GM23248 (cell line): ENCODE measurements around the gene KCNS3. TPM values are rescaled to one million over a fixed set of nuclear protein-coding genes. Genes with fewer than 3 reads are reported as not detected.

Experiments used
- DNase-seq: peaks from one replicate; pipeline ENCODE4 v3.0.0-alpha.2; 2015
- H2AFZ ChIP-seq: fragments of 200-600 bp; sonication (generic); 2 replicates; pipeline ENCODE4 v1.6.1; 2016; ENCODE audit warnings: antibody characterized with exemption
- H3F3A ChIP-seq: fragments of 200-600 bp; sonication (generic); 2 replicates; pipeline ENCODE4 v1.6.1; 2016; ENCODE audit warnings: mild to moderate bottlenecking, antibody characterized with exemption, mixed run types; ENCODE audit not compliant: insufficient read depth
- H3K27ac ChIP-seq: fragments of 200-600 bp; sonication (generic); 2 replicates; pipeline ENCODE4 v1.5.1; 2016; ENCODE audit warnings: mild to moderate bottlenecking
- H3K27me3 ChIP-seq: fragments of 200-600 bp; sonication (generic); replicated peaks from 2 replicates; pipeline ENCODE4 v1.6.1; 2016; ENCODE audit warnings: mild to moderate bottlenecking; ENCODE audit not compliant: insufficient read depth
- H3K36me3 ChIP-seq: fragments of 200-600 bp; sonication (generic); 2 replicates; pipeline ENCODE4 v1.6.1; 2016; ENCODE audit warnings: low read depth, mild to moderate bottlenecking
- H3K4me1 ChIP-seq: fragments of 200-600 bp; sonication (generic); 2 replicates; pipeline ENCODE4 v1.6.1; 2016; ENCODE audit warnings: mild to moderate bottlenecking; ENCODE audit not compliant: insufficient read depth
- H3K4me2 ChIP-seq: fragments of 200-600 bp; sonication (generic); one replicate; pipeline ENCODE4 v1.6.1; 2016; ENCODE audit warnings: mild to moderate bottlenecking; ENCODE audit not compliant: unreplicated experiment
- H3K4me3 ChIP-seq: fragments of 200-600 bp; sonication (generic); 2 replicates; pipeline ENCODE4 v1.5.1; 2016; ENCODE audit warnings: mild to moderate bottlenecking
- H3K79me2 ChIP-seq: fragments of 200-600 bp; sonication (generic); 2 replicates; pipeline ENCODE4 v1.6.1; 2016; ENCODE audit warnings: mild to moderate bottlenecking; ENCODE audit not compliant: insufficient read depth
- H3K9ac ChIP-seq: fragments of 200-600 bp; sonication (generic); 2 replicates; pipeline ENCODE4 v1.6.1; 2016; ENCODE audit warnings: mild to moderate bottlenecking
- H3K9me2 ChIP-seq: fragments of 200-600 bp; sonication (generic); 2 replicates; pipeline ENCODE4 v1.6.1; 2016; ENCODE audit warnings: mixed run types, mild to moderate bottlenecking, moderate library complexity; ENCODE audit not compliant: insufficient read depth
- H3K9me3 ChIP-seq: fragments of 200-600 bp; sonication (generic); one replicate; pipeline ENCODE4 v1.6.1; 2017; ENCODE audit warnings: low read depth
- H4K20me1 ChIP-seq: fragments of 200-600 bp; sonication (generic); 2 replicates; pipeline ENCODE4 v1.6.0; 2016; ENCODE audit not compliant: insufficient read depth
- EZH2 ChIP-seq: fragments of 200-600 bp; sonication (generic); IDR thresholded peaks from 2 replicates; pipeline ENCODE4 v1.6.1; 2018; ENCODE audit warnings: antibody characterized with exemption, mild to moderate bottlenecking; ENCODE audit not compliant: insufficient read depth, poor library complexity, severe bottlenecking
- EZH2phosphoT487 ChIP-seq: fragments of 200-600 bp; sonication (generic); IDR thresholded peaks from 2 replicates; pipeline ENCODE4 v1.6.1; 2018; ENCODE audit warnings: antibody characterized with exemption, moderate library complexity, mild to moderate bottlenecking, low read depth; ENCODE audit not compliant: insufficient read depth
- WGBS, 2 experiments: methylation state at CpG; one replicate each; pipeline ENCODE4 v1.1.6; 2015 to 2017; ENCODE audit warnings: low lambda C conversion rate in 2 of 2, low coverage in 1 of 2; ENCODE audit errors: missing lambda C conversion rate in 2 of 2; 5-methylcytosine and 5-hydroxymethylcytosine counted together
- in situ Hi-C: fragments of 300-500 bp; cut with MboI; formaldehyde crosslinking; loops from 2 replicates; pipeline ENCODE4 v1.15.0; 2020
- polyA plus RNA-seq: library from polyadenylated mRNA; unstranded; fragments of >200 nt; fragmentation: Nextera tagmentation; extraction: Ambion mirVana; gene quantifications from 2 replicates; pipeline ENCODE4 v1.2.1, GENCODE V29; 2016
- total RNA-seq: library from RNA; depleted of rRNA; stranded (reverse); fragments of >200 nt; shearing (Covaris generic); gene quantifications from 2 replicates; pipeline ENCODE4 v1.2.3, GENCODE V29; 2014

The KCNS3 gene
- total and polyA plus RNA-seq, 2 experiments from 2014 or later = 2.5 to 2.7 TPM

DNA sequence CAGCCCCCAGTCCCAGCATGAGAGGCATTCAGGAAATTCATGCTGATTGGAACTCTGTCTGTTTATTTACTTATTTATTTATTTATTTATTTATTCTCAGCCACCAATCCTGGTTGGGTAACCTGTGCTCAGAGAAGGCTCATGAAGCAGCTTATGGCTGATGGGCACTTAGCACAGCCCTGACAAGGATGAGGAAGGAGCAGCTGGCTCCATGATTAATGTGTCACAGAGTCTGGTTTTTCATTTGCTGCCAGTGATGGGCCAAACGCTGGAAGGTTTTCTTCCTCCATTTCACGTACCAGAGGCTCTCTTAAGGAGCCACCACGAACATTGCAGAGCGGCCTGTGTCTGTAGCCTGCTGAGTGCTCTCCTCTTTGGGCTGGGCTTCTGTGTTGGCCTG, 28.3 kb upstream of the KCNS3 start:
- H3K27me3 ChIP-seq = peaks cover 14% of the 10 kb centered on the region; the same call in 1 of the 2 replicates
- no peaks in the 10 kb centered on the region for H3K79me2 ChIP-seq
- WGBS, 2 experiments = 91 to 92% methylated on average over 4 of the region's 4 CpGs
- H3K9me3 ChIP-seq = no peaks in the 10 kb centered on the region
- H3K27ac ChIP-seq = no peak overlapping the region
- no peak for DNase-seq
- no peaks in the 10 kb centered on the region for H4K20me1 ChIP-seq
- no peaks in the 10 kb centered on the region for H3K36me3 ChIP-seq
- no peak overlapping the region for H2AFZ ChIP-seq
- H3F3A ChIP-seq = no peaks in the 10 kb centered on the region
- no peaks in the 10 kb centered on the region for H3K4me1 ChIP-seq
- H3K4me2 ChIP-seq = no peak overlapping the region
- in situ Hi-C loops = loop anchor here (10.0 kb wide), 1 partner anchor 305 kb away; no protein-coding TSS in a partner anchor
- H3K4me3 ChIP-seq = no peak overlapping the region
- H3K9me2 ChIP-seq = no peaks in the 10 kb centered on the region
- TF ChIP-seq EZH2phosphoT487 (no peak), EZH2 (no peak)
- H3K9ac ChIP-seq = no peak overlapping the region

GRCh38 chr2:17851731-17852585, 26.5 kb upstream of the KCNS3 start:
- WGBS, 2 experiments = 21 to 24% methylated on average over 9 of the region's 9 CpGs
- Histone ChIP-seq H3K4me3 (no peak overlapping the region), H3K4me1 (no peaks in the 10 kb centered on the region), H2AFZ (no peak overlapping the region), H3K9ac (no peak overlapping the region), H3K79me2 (no peaks in the 10 kb centered on the region), H3K27ac (no peak overlapping the region), H3K9me2 (no peaks in the 10 kb centered on the region), H3F3A (no peaks in the 10 kb centered on the region), H3K9me3 (no peaks in the 10 kb centered on the region), H3K4me2 (no peak overlapping the region), H3K27me3 (peaks cover 10% of the 10 kb centered on the region; the same call in 1 of the 2 replicates), H4K20me1 (no peaks in the 10 kb centered on the region), H3K36me3 (no peaks in the 10 kb centered on the region)
- peak; percentile 87 for DNase-seq
- in situ Hi-C loops = loop anchor here (10.0 kb wide), 1 partner anchor 303 kb away; no protein-coding TSS in a partner anchor
- TF ChIP-seq EZH2phosphoT487 (no peak), EZH2 (no peak)

DNA sequence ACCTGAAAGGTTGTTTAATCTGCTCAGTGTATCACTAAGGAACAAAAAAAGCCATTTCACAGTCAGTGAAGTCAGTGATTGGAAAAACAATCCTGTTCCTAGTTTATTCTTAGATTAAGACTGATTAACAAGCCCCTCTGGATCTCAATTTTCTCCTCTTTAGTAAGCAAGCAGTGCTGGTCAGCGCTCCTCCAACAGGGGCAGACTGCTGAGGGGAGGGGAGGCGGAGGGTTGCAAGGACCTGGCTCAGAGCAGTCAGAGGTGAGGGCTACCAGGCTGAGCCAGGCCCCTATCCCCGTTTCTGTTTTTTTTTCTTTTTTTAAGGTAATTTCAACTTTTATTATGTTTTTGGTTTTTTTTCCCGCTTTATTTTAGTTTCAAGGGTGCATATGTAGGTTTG, 24.7 kb upstream of the KCNS3 start:
- H3K9me2 ChIP-seq = no peaks in the 10 kb centered on the region
- no peaks in the 10 kb centered on the region for H3K36me3 ChIP-seq
- peaks cover 21% of the 10 kb centered on the region; the same call in 1 of the 2 replicates for H3K27me3 ChIP-seq
- TF ChIP-seq EZH2phosphoT487 (no peak), EZH2 (no peak)
- no peaks in the 10 kb centered on the region for H3K79me2 ChIP-seq
- H3K9ac ChIP-seq = no peak overlapping the region
- DNase-seq = no peak
- in situ Hi-C loops = loop anchor here (10.0 kb wide), 1 partner anchor 301 kb away; no protein-coding TSS in a partner anchor
- H3K27ac ChIP-seq = no peak overlapping the region
- whole genome bisulfite sequencing, 2 experiments = 59 to 63% methylated on average over 4 of the region's 4 CpGs
- no peaks in the 10 kb centered on the region for H4K20me1 ChIP-seq
- H3K4me1 ChIP-seq = no peaks in the 10 kb centered on the region
- no peaks in the 10 kb centered on the region for H3K9me3 ChIP-seq
- H3K4me3 ChIP-seq = no peak overlapping the region
- no peaks in the 10 kb centered on the region for H3F3A ChIP-seq
- H2AFZ ChIP-seq = no peak overlapping the region
- no peak overlapping the region for H3K4me2 ChIP-seq

- no peak overlapping the region for H3K9ac ChIP-seq
- TF ChIP-seq EZH2 (no peak), EZH2phosphoT487 (no peak)
- in situ Hi-C loops = loop anchor here (10.0 kb wide), 1 partner anchor 298 kb away; no protein-coding TSS in a partner anchor
- no peaks in the 10 kb centered on the region for H3K4me1 ChIP-seq
- H3K4me2 ChIP-seq = no peak overlapping the region
- H3K36me3 ChIP-seq = no peaks in the 10 kb centered on the region
- peak; percentile 64 for DNase-seq
- no peaks in the 10 kb centered on the region for H3K79me2 ChIP-seq
- H4K20me1 ChIP-seq = no peaks in the 10 kb centered on the region
- no peaks in the 10 kb centered on the region for H3F3A ChIP-seq
- no peak overlapping the region for H3K27ac ChIP-seq
- no peaks in the 10 kb centered on the region for H3K9me3 ChIP-seq
- 0 to 2% methylated on average over 3 of the region's 3 CpGs for WGBS, 2 experiments
- H3K27me3 ChIP-seq = peaks cover 29% of the 10 kb centered on the region
- H2AFZ ChIP-seq = no peak overlapping the region
- no peak overlapping the region for H3K4me3 ChIP-seq
- no peaks in the 10 kb centered on the region for H3K9me2 ChIP-seq
Measured at GRCh38 chr2:17857021-17857420, 21.4 kb upstream of the KCNS3 start.
